ENCODE results near the gene SCML1.

SCML1 gene

GRCh38 chrX:17736856-17737709, at the start of gene SCML1:
TSS of gene SCML1 (plus strand) at chrX:17737493. CDS start at chrX:17744187, 6,694 bp downstream.
- in situ Hi-C loops (cut with MboI; ENCODE audit: low sequenced_read_pairs): no loop called here

- in situ Hi-C loops (cut with MboI; ENCODE audit: low sequenced_read_pairs): loop anchor here (25.0 kb wide), 1 partner anchor 100 kb away; no protein-coding TSS in a partner anchor
Measured at GRCh38 chrX:17687648-17688047, 49.6 kb upstream of the SCML1 start.

DNA sequence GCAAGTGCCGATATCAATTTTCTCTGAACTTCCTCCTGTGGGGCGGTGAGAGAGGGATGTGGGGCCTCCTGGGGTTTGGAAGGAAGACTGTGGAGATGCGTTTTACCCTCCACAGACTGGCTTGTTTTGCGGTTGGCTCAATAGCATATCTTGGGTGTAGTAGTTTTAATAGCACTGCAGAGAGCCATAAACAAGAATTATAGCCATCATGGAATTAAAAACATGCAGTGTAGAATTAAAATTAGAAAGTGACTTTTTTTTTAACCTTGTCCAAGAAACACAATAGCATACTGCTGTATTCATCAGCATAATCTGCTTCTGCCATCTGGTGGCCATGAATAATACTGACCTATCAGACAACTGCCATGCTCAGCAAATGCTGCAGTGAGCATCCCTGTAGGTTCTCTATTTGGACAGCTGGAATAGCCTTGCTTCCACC, 47.3 kb upstream of the SCML1 start:
- in situ Hi-C loops (cut with MboI; ENCODE audit: low sequenced_read_pairs): loop anchor here (25.0 kb wide), 1 partner anchor 103 kb away; no protein-coding TSS in a partner anchor

GRCh38 chrX:17692709-17693346, 44.5 kb upstream of the SCML1 start:
- in situ Hi-C loops (cut with MboI; ENCODE audit: low sequenced_read_pairs): loop anchor here (25.0 kb wide), 1 partner anchor 106 kb away; no protein-coding TSS in a partner anchor

DNA sequence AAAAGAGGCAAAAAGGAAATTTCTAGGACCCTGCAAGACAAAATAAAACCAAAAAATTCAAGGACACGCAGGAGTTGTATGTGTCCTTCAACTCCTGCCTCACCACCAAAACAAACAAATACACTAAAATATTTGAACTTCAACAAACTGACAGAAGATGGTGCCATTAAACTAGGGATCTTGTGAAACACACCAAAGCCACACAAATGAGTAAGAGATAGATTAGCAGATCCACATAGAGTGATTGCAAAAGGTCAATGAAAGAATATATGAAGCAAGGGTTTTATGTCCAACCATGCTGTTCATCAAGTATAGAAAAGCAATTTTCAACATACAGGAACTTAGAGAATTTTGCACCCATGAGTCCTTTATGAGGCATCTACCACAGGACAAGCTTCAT, 40.1 kb upstream of the SCML1 start:
- in situ Hi-C loops (cut with MboI; ENCODE audit: low sequenced_read_pairs): loop anchor here (25.0 kb wide), 1 partner anchor 110 kb away; no protein-coding TSS in a partner anchor

DNA sequence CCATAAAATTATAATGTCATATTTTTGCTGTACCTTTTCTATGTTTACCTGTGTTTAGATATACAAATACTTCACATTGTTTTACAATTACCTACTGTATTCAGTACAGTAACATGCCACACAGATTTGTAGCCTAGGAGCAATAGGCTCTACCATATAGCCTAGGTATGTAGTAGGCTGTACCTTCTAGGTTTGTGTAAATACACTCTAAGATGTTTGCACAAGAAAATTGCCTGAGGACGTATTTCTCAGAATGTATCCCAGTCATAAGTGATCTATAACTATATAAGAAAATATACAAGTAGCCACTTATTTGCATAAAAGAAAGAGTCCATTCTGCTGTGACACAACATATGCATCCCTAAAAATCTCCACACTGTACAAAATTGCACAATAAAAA, 36.3 kb upstream of the SCML1 start:
- in situ Hi-C loops (cut with MboI; ENCODE audit: low sequenced_read_pairs): no loop called here

GRCh38 chrX:17703201-17703600, 34.1 kb upstream of the SCML1 start:
- in situ Hi-C loops (cut with MboI; ENCODE audit: low sequenced_read_pairs): no loop called here

- in situ Hi-C loops (cut with MboI; ENCODE audit: low sequenced_read_pairs): no loop called here
Measured at GRCh38 chrX:17705211-17705610, 32.1 kb upstream of the SCML1 start.

- in situ Hi-C loops (cut with MboI; ENCODE audit: low sequenced_read_pairs): no loop called here
Measured at GRCh38 chrX:17706676-17707075, 30.6 kb upstream of the SCML1 start.

- in situ Hi-C loops (cut with MboI; ENCODE audit: low sequenced_read_pairs): no loop called here
Measured at GRCh38 chrX:17707731-17708130, 29.6 kb upstream of the SCML1 start.

DNA sequence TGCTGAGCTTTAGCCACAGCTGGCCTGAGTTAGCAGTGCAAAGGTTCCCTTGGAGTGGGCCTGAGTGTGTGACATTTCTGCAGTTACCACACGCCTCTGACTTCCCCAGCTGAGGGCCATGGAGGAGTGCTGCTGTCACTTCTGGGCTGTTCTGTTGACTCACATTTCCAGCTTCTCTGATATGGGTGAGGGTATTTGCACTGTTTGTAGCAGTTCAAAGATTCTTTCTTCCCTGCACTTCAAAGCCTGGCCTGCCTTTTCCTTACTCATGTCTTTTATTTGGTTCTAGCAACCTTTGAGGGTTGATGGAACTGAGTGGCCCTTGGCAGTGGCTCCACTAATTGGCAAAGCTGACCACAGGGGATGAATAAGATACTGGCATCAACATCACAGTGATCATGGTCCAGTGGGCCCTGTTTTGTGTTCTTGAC, 26.4 kb upstream of the SCML1 start:
- in situ Hi-C loops (cut with MboI; ENCODE audit: low sequenced_read_pairs): no loop called here

DNA sequence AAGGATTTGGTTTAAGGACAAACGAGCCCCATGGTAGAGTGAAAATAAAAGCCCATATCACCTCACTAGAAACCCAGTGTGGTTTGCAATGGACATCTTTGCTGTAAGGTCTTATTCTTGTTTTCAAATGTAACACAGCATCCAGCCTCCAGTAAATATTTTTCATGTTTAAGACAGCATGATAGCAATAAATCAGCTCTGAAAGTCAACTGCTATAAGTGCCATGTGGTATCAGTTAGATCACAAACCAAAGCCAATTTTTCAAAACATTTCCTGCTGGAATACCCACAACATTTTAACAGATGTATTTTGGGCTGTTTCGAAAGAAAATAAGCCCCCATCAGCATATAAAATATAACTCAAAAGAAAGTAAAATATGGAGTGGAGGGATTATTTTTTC, 24.0 kb upstream of the SCML1 start:
- in situ Hi-C loops (cut with MboI; ENCODE audit: low sequenced_read_pairs): no loop called here

DNA sequence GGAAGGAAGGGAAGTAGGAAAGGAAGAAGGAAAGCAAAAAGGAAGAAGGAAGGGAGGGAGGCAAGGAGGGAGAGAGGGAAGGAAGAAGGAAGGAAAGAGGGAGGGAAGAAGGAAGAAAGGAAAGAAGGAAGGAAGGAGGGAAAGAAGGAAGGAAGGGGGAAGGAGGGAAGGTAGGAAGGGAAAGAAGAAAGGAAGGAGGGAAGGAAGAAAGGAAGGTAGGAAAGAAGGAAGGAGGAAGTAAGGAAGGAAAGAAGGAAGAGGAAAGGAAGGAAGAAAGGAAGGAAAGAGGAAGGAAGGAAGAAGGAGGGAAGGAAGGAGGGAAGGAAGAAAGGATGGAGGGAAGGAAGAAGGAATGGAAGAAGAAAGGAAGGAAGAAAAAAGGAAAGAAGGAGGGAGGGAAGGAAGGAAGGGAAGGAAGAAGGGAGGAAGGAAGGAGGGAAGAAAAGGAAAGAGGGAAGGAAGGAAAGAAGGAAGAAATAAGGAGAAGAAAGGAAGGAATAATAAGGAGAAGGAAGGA, 18.6 kb upstream of the SCML1 start:
- in situ Hi-C loops (cut with MboI; ENCODE audit: low sequenced_read_pairs): no loop called here

GRCh38 chrX:17719711-17720110, 17.6 kb upstream of the SCML1 start:
- in situ Hi-C loops (cut with MboI; ENCODE audit: low sequenced_read_pairs): no loop called here

GRCh38 chrX:17721715-17722114, 15.6 kb upstream of the SCML1 start:
- in situ Hi-C loops (cut with MboI; ENCODE audit: low sequenced_read_pairs): no loop called here

DNA sequence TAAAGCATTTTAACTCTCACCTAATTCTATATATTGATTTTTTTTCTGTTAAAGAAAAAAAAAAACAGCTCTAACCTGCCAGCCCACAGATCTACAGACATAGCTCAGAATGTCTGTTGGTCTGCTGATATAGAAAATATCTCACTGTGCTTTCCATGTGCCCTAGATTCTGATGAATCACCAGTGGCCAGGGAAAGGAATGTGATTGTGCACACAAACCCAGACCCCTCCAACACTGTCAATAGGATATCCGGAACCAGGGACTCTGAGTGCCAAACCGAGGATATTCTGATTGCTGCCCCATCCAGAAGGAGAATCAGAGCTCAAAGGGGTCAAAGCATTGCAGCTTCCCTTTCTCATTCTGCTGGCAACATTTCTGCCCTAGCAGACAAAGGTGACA, 12.1 kb upstream of the SCML1 start:
- in situ Hi-C loops (cut with MboI; ENCODE audit: low sequenced_read_pairs): no loop called here

GRCh38 chrX:17732138-17732783, 5.0 kb upstream of the SCML1 start:
- in situ Hi-C loops (cut with MboI; ENCODE audit: low sequenced_read_pairs): no loop called here

DNA sequence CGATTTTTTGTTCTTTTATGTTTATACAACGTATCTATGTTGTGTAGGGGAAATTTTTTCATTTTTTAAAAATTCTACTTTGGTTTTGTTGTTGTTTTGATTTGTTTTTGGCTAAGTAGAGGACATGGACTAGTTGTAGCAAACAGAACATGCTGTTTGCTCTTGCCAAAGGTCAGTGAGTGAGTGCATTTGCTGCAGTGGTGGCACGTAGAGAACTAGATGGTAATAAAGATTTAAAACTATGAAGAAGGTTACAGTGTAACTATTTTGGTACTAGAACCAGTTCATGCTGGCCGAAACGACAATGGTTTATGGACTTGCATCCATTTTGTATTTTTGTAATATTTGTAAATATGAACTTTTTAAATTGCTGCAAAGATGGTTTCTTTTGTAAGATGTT, 1.9 kb upstream of the SCML1 start:
- in situ Hi-C loops (cut with MboI; ENCODE audit: low sequenced_read_pairs): no loop called here

GRCh38 chrX:17736478-17736855, 826 bp upstream of the SCML1 start:
- in situ Hi-C loops (cut with MboI; ENCODE audit: low sequenced_read_pairs): no loop called here

DNA sequence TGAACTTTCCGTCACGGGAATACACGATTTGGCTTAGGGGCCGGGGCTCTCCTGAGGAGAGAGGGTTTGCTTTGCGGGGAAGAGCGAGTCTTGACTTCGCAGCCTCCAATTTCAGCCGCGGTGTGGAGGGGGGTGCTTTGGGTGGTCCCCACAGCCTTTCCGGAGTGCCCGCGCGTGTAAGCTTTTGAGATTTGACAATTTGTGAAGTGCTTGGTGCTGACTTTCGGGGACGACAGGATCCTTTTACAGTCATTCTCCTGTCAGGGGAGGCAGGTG, 355 bp downstream of the SCML1 start:
- in situ Hi-C loops (cut with MboI; ENCODE audit: low sequenced_read_pairs): no loop called here

DNA sequence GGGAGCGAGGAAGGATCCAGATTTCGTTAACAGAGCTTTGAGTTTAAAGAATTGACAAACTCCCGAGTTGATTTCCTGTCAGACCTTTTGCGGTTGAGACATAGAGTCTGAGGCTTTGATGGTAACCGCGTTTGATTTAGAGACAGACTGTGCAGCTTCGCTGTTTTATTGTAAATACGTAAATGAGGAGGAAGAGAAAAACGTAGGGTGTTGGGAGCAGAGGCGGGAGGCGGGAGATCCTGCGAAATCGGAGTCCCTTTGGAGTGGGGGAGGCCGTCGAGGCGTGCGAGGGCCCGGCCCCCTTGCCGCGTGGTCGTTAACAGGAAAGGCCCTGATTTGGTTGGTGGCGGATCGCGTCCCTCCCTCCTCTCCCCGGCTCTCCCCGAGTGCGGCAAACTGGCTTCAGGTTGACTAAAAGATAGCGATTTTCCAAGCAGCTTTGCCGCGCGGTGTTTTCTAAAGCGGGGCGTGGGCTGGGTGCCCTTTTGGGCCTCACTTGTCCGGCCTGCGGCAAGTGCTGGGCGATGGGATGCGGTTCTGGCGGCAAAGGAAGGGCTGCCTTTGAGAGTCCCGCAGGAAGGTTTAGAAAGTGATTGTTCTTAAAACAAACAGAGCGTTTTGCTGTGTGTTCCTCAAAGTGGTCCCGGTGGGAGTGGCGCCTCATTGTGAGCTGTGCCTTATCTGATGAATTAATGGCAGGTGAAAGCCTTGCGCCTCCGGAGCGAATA, 857 bp downstream of the SCML1 start:
- in situ Hi-C loops (cut with MboI; ENCODE audit: low sequenced_read_pairs): no loop called here
